Vagina (tissue), 2 donors: Measurements from ENCODE around the gene BPIFB1.

Source experiments
- CTCF ChIP-seq, 3 experiments: fragments of 450-650 bp in 2 of 3; fragments of 200-600 bp in 1 of 3; sonication (generic) in 1 of 3; IDR thresholded peaks; one replicate each; pipeline ENCODE4 v1.5.1; 2017 to 2019; ENCODE audit warnings: antibody characterized with exemption in 3 of 3, mild to moderate bottlenecking in 2 of 3, moderate library complexity in 2 of 3
- POLR2A ChIP-seq, 2 donors: fragments of 450-650 bp; IDR thresholded peaks; one replicate each; pipeline ENCODE4 v1.6.1; 2017; ENCODE audit warnings: antibody characterized with exemption in 2 of 2, mild to moderate bottlenecking in 2 of 2, moderate library complexity in 2 of 2
- POLR2AphosphoS5 ChIP-seq, 2 donors: sonication (generic); formaldehyde crosslinking; IDR thresholded peaks; one replicate each; pipeline ENCODE4 v1.9.0; 2017; ENCODE audit warnings: antibody characterized with exemption in 2 of 2, mild to moderate bottlenecking in 2 of 2, low read depth in 1 of 2; ENCODE audit not compliant: insufficient read depth in 1 of 2

GRCh38 chr20:33353013-33353402 is 70.0 kb downstream of the BPIFB1 start:
- TF ChIP-seq POLR2A (IDR thresholded peaks at IDR 0.05) = no peak
- TF ChIP-seq CTCF (IDR thresholded peaks at IDR 0.05) = no peak
- TF ChIP-seq POLR2AphosphoS5 (IDR thresholded peaks at IDR 0.05; ENCODE audit: insufficient read depth in 1 of 2, low read depth in 1 of 2) = no peak
